ENCODE results near the gene EPYC.

DNA sequence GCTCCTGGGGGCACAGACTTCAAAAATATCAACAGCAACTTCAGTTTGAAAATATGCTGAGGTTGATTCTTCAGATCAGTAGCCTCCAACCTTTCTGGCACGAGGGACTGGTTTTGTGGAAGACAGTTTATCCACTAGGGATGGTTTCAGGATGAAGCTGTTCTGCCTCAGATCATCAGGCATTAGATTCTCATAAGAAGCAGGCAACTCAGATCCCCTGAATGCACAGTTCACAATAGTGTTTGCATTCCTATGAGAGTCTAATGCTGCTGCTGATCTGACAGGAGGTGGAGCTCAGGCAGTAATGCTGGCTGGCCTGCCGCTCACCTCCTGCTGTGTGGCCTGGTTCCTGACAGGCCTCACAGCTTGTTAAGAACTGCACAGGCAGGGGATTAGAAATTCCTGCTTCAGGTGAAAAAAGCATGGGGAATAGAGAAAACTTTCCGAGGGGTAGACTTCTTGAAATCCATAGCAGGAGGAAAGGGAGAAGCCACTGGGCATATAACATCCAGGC lies 12.8 kb downstream of the EPYC start:
- TF ChIP-seq, protein P1, sequence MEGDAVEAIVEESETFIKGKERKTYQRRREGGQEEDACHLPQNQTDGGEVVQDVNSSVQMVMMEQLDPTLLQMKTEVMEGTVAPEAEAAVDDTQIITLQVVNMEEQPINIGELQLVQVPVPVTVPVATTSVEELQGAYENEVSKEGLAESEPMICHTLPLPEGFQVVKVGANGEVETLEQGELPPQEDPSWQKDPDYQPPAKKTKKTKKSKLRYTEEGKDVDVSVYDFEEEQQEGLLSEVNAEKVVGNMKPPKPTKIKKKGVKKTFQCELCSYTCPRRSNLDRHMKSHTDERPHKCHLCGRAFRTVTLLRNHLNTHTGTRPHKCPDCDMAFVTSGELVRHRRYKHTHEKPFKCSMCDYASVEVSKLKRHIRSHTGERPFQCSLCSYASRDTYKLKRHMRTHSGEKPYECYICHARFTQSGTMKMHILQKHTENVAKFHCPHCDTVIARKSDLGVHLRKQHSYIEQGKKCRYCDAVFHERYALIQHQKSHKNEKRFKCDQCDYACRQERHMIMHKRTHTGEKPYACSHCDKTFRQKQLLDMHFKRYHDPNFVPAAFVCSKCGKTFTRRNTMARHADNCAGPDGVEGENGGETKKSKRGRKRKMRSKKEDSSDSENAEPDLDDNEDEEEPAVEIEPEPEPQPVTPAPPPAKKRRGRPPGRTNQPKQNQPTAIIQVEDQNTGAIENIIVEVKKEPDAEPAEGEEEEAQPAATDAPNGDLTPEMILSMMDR (IDR thresholded peaks at IDR 0.05), result no peak
- TF ChIP-seq POLR2A (IDR thresholded peaks at IDR 0.05), result no peak
